ENCODE data around the gene KIAA0232. TPM values are rescaled to one million over a fixed set of nuclear protein-coding genes. Genes with fewer than 3 reads are reported as not detected.

Gene KIAA0232
- polyA plus RNA-seq, 1 experiment: 25.0 TPM

- Histone ChIP-seq H3K9me3 (ENCODE audit: control insufficient read depth, insufficient read depth, low read length) (peaks cover 3% of the 10 kb centered on the region; the same call in 1 of the 2 replicates), H3K4me3 (ENCODE audit: low read depth, low read length) (no peak overlapping the region), H3K27ac (ENCODE audit: low read depth, low read length) (no peak overlapping the region), H3K27me3 (ENCODE audit: control insufficient read depth, insufficient read depth, low read length) (no peaks in the 10 kb centered on the region)
- ChIA-PET POLR2A (no interaction called here), CTCF (interaction anchor here (0.6 to 1.0 kb wide), 2 partner anchors 49 to 247 kb away, joined by 3 read pairs; no protein-coding TSS in a partner anchor)
- TF ChIP-seq CTCF (IDR thresholded peaks at IDR 0.05; ENCODE audit: low read depth, low read length): no peak
- no peak for DNase-seq (ENCODE audit: low read depth, low spot score)
Observed at GRCh38 chr4:6824071-6824470, 41.5 kb downstream of the KIAA0232 start.

GRCh38 chr4:6824772-6825402 lies 42.4 kb downstream of the KIAA0232 start:
- H3K4me3 ChIP-seq (ENCODE audit: low read depth, low read length): no peak overlapping the region
- ChIA-PET POLR2A (no interaction called here), CTCF (interaction anchor here (0.6 to 1.3 kb wide), 2 partner anchors 48 to 278 kb away, joined by 3 read pairs; no protein-coding TSS in a partner anchor)
- H3K9me3 ChIP-seq (ENCODE audit: control insufficient read depth, insufficient read depth, low read length): peaks cover 3% of the 10 kb centered on the region; the same call in 1 of the 2 replicates
- H3K27ac ChIP-seq (ENCODE audit: low read depth, low read length): no peak overlapping the region
- no peak for DNase-seq (ENCODE audit: low read depth, low spot score)
- no peaks in the 10 kb centered on the region for H3K27me3 ChIP-seq (ENCODE audit: control insufficient read depth, insufficient read depth, low read length)
- no peak for TF ChIP-seq CTCF (IDR thresholded peaks at IDR 0.05; ENCODE audit: low read depth, low read length)

- DNase-seq (ENCODE audit: low read depth, low spot score): no peak
- no peak overlapping the region for H3K27ac ChIP-seq (ENCODE audit: low read depth, low read length)
- TF ChIP-seq CTCF (IDR thresholded peaks at IDR 0.05; ENCODE audit: low read depth, low read length): no peak
- peaks cover 3% of the 10 kb centered on the region; the same call in 1 of the 2 replicates for H3K9me3 ChIP-seq (ENCODE audit: control insufficient read depth, insufficient read depth, low read length)
- no peaks in the 10 kb centered on the region for H3K27me3 ChIP-seq (ENCODE audit: control insufficient read depth, insufficient read depth, low read length)
- no peak overlapping the region for H3K4me3 ChIP-seq (ENCODE audit: low read depth, low read length)
- ChIA-PET CTCF (interaction anchor here (1.3 kb wide), 2 partner anchors 48 to 277 kb away, joined by 3 to 4 read pairs; no protein-coding TSS in a partner anchor), POLR2A (no interaction called here)
Observed at GRCh38 chr4:6825403-6825802, 42.9 kb downstream of the KIAA0232 start.

- ChIA-PET POLR2A (no interaction called here), CTCF (interaction anchor here (1.3 kb wide), 1 partner anchor 47 kb away, joined by 4 read pairs; no protein-coding TSS in a partner anchor)
- no peak overlapping the region for H3K27ac ChIP-seq (ENCODE audit: low read depth, low read length)
- no peaks in the 10 kb centered on the region for H3K27me3 ChIP-seq (ENCODE audit: control insufficient read depth, insufficient read depth, low read length)
- no peak for DNase-seq (ENCODE audit: low read depth, low spot score)
- no peaks in the 10 kb centered on the region for H3K9me3 ChIP-seq (ENCODE audit: control insufficient read depth, insufficient read depth, low read length)
- no peak for TF ChIP-seq CTCF (IDR thresholded peaks at IDR 0.05; ENCODE audit: low read depth, low read length)
- no peak overlapping the region for H3K4me3 ChIP-seq (ENCODE audit: low read depth, low read length)
Observed at GRCh38 chr4:6826781-6827508, 44.4 kb downstream of the KIAA0232 start.

GRCh38 chr4:6829086-6829485 lies 46.6 kb downstream of the KIAA0232 start:
- no peak overlapping the region for H3K4me3 ChIP-seq (ENCODE audit: low read depth, low read length)
- H3K9me3 ChIP-seq (ENCODE audit: control insufficient read depth, insufficient read depth, low read length): no peaks in the 10 kb centered on the region
- ChIA-PET POLR2A (no interaction called here), CTCF (no interaction called here)
- no peak for DNase-seq (ENCODE audit: low read depth, low spot score)
- TF ChIP-seq CTCF (IDR thresholded peaks at IDR 0.05; ENCODE audit: low read depth, low read length): no peak
- no peaks in the 10 kb centered on the region for H3K27me3 ChIP-seq (ENCODE audit: control insufficient read depth, insufficient read depth, low read length)
- no peak overlapping the region for H3K27ac ChIP-seq (ENCODE audit: low read depth, low read length)
